ENCODE measurements around the gene ATP5PO. TPM values are rescaled to one million over a fixed set of nuclear protein-coding genes. Genes with fewer than 3 reads are reported as not detected.

The ATP5PO gene
- total RNA-seq, 1 donor from 2014 or later, result 193 TPM

DNA sequence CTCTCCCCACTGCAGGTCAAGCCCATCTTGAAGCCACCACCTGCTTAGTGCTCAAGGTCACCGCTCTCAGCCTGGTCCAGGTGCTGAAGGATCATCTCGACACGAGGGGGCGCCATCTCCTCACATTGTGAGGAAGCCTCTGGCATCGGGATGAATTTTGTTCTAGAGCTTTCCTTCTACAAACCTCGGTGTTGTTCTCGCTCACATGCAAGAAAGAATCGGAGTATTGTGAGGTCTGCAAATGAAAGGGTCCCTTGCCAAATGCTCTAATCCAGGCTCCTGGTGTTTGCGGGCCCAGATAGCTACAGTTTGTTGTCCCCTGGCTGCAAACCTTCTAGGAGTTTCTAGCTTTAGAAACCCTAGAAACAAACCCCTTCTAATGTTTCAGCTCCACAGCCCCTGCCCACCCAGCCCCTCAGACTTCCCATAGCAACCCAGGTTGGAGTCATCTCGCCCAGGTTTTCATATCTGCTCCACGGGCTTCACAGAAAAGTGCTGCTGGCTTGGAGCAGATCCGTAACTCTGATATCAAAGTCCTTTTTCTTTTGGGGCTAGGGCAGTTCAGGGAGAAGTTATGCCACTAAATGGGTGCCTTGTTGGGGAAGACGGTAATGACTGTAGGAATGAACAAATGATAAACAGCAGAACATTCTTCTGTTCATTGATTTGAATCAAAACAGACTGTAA, 8.6 kb upstream of the ATP5PO start:
- H3K36me3 Mint-ChIP-seq (ENCODE audit: insufficient read depth), result no peaks in the 10 kb centered on the region
- TF ChIP-seq, protein P1, sequence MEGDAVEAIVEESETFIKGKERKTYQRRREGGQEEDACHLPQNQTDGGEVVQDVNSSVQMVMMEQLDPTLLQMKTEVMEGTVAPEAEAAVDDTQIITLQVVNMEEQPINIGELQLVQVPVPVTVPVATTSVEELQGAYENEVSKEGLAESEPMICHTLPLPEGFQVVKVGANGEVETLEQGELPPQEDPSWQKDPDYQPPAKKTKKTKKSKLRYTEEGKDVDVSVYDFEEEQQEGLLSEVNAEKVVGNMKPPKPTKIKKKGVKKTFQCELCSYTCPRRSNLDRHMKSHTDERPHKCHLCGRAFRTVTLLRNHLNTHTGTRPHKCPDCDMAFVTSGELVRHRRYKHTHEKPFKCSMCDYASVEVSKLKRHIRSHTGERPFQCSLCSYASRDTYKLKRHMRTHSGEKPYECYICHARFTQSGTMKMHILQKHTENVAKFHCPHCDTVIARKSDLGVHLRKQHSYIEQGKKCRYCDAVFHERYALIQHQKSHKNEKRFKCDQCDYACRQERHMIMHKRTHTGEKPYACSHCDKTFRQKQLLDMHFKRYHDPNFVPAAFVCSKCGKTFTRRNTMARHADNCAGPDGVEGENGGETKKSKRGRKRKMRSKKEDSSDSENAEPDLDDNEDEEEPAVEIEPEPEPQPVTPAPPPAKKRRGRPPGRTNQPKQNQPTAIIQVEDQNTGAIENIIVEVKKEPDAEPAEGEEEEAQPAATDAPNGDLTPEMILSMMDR (IDR thresholded peaks at IDR 0.05; ENCODE audit: unreplicated experiment), result peak; percentile 87
- no peaks in the 10 kb centered on the region for H3K9me3 Mint-ChIP-seq (ENCODE audit: low read depth)
- no peaks in the 10 kb centered on the region for H3K4me1 Mint-ChIP-seq (ENCODE audit: low read depth)
- peak; percentile 76 for DNase-seq (ENCODE audit: low spot score, unreplicated experiment)
- H3K4me3 Mint-ChIP-seq (ENCODE audit: low read depth), result no peak overlapping the region
- no peak overlapping the region for H3K27ac Mint-ChIP-seq
- no peaks in the 10 kb centered on the region for H3K27me3 Mint-ChIP-seq

DNA sequence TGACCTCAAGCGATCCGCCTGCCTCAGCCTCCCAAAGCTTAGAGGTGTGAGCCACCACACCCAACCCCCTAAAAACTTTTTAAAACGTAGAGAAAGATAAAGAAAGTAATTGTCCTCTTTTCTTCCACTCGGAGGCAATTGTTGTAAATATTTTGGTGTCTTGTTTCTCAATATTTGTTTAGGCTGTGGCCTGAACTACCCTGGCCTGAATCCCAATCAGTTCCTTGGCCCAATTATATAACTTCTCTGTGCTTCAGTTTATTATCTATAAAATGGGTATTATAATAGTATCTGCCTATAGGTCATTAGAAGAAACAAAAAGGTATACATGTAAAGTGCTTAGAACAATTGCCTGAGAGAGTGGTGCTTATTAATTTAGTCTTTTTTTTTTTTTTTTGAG, 1.8 kb upstream of the ATP5PO start:
- H3K4me1 Mint-ChIP-seq (ENCODE audit: low read depth), result peaks cover 9% of the 10 kb centered on the region
- TF ChIP-seq, protein P1 (IDR thresholded peaks at IDR 0.05; ENCODE audit: unreplicated experiment), result no peak
- no peaks in the 10 kb centered on the region for H3K36me3 Mint-ChIP-seq (ENCODE audit: insufficient read depth)
- H3K9me3 Mint-ChIP-seq (ENCODE audit: low read depth), result no peaks in the 10 kb centered on the region
- no peak overlapping the region for H3K4me3 Mint-ChIP-seq (ENCODE audit: low read depth)
- no peak overlapping the region for H3K27ac Mint-ChIP-seq
- H3K27me3 Mint-ChIP-seq, result no peaks in the 10 kb centered on the region
- DNase-seq (ENCODE audit: low spot score, unreplicated experiment), result no peak

DNA sequence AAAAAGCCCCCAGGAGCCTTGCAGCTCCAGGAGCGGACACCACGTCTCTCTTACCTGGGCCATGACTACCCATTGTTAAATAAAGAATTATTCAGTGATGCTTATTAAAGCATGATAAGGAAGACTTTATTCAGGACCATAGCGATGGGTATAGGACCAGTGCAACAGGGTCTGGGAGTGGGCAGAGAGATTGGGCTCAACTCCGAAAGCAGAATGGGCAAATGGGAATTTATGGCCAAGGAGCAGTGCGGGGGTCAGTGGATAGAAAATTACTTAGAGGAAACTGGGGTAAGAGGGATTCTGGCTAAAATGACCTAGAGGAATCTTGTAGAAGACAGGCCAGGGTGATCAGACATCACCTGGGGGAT, 580 bp upstream of the ATP5PO start:
- TF ChIP-seq, protein P1 (IDR thresholded peaks at IDR 0.05; ENCODE audit: unreplicated experiment), result no peak
- Mint-ChIP-seq H3K4me3 (ENCODE audit: low read depth) (peak overlapping the region; percentile 96), H3K9me3 (ENCODE audit: low read depth) (no peaks in the 10 kb centered on the region), H3K27ac (peak overlapping the region; percentile 97), H3K27me3 (no peaks in the 10 kb centered on the region), H3K36me3 (ENCODE audit: insufficient read depth) (peaks cover 3% of the 10 kb centered on the region), H3K4me1 (ENCODE audit: low read depth) (peaks cover 9% of the 10 kb centered on the region)
- no peak for DNase-seq (ENCODE audit: low spot score, unreplicated experiment)

DNA sequence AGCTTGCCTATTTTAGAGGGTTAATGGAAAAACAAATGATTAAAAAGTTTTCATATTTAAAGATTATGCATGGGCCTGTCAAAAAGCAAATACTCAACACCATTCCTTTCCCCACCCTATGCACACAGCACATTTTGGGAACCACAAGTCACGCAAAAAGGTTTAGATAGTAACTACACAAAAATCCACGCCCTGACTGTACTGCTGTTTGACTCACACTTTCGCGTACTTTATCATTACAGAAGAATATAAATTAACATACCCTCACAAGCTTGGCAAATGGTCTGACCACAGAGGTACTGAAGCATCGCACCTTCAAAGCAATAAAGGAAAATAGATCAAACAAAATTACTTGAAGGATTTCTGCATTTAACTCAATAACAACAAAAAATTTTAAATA, 1.4 kb downstream of the ATP5PO start:
- no peak for DNase-seq (ENCODE audit: low spot score, unreplicated experiment)
- no peaks in the 10 kb centered on the region for H3K27me3 Mint-ChIP-seq
- H3K4me1 Mint-ChIP-seq (ENCODE audit: low read depth), result peaks cover 9% of the 10 kb centered on the region
- no peaks in the 10 kb centered on the region for H3K9me3 Mint-ChIP-seq (ENCODE audit: low read depth)
- no peak overlapping the region for H3K27ac Mint-ChIP-seq
- H3K36me3 Mint-ChIP-seq (ENCODE audit: insufficient read depth), result peaks cover 11% of the 10 kb centered on the region
- H3K4me3 Mint-ChIP-seq (ENCODE audit: low read depth), result peak overlapping the region; percentile 96
- TF ChIP-seq, protein P1 (IDR thresholded peaks at IDR 0.05; ENCODE audit: unreplicated experiment), result no peak

DNA sequence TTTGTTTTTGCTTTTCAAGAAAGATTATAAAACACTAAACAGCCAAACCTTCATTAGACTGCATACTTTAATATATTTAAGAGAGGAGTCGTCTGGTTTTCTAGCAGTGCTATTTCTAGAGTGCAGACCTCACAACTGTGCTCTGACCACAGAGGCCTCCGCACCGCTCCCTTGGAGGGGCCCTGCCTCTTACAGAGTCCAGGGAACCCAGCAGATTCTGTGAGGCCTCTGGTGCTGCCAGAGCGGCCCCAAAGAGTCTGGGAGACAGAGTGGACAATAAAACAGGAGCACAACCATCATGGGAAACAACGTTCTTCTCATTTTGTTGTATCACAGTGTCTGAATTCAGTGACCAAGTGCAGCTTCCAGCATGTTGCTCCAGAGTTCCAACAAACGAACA, 5.8 kb downstream of the ATP5PO start:
- TF ChIP-seq, protein P1 (IDR thresholded peaks at IDR 0.05; ENCODE audit: unreplicated experiment), result no peak
- H3K4me3 Mint-ChIP-seq (ENCODE audit: low read depth), result no peak overlapping the region
- no peak for DNase-seq (ENCODE audit: low spot score, unreplicated experiment)
- H3K9me3 Mint-ChIP-seq (ENCODE audit: low read depth), result no peaks in the 10 kb centered on the region
- peaks cover 30% of the 10 kb centered on the region for H3K36me3 Mint-ChIP-seq (ENCODE audit: insufficient read depth)
- peaks cover 7% of the 10 kb centered on the region for H3K4me1 Mint-ChIP-seq (ENCODE audit: low read depth)
- H3K27ac Mint-ChIP-seq, result no peak overlapping the region
- H3K27me3 Mint-ChIP-seq, result no peaks in the 10 kb centered on the region
